ENCODE results near the gene FANCD2. TPM values are rescaled to one million over a fixed set of nuclear protein-coding genes. Genes with fewer than 3 reads are reported as not detected.
"Not testable (repeated sequence)": the region's sequence is repeated elsewhere in the genome, so short reads cannot be mapped to it uniquely, and the experiment has no call there.

FANCD2 gene
- total and polyA plus RNA-seq, 2 experiments from 2014 or later, result 61.5 to 71.6 TPM

GRCh38 chr3:10007126-10007782, 19.0 kb upstream of the FANCD2 start (continued):
- TF ChIP-seq CTCF (conservative IDR thresholded peaks at IDR 0.05; ENCODE audit: low read depth in 2 of 2) (no peak), EZH2phosphoT487 (IDR thresholded peaks at IDR 0.05; ENCODE audit: unreplicated experiment) (no peak)

GRCh38 chr3:10008216-10008587, 18.0 kb upstream of the FANCD2 start:
- not testable (repeated sequence) for H3K9me3 Mint-ChIP-seq; DNase-seq (ENCODE audit: low spot score); H3K79me2 ChIP-seq (replicated peaks; ENCODE audit: insufficient read depth); ATAC-seq; H2AFZ ChIP-seq; H3K27ac Mint-ChIP-seq; H3K9me2 ChIP-seq (ENCODE audit: insufficient read depth); H3F3A ChIP-seq (replicated peaks; ENCODE audit: low read depth); H3K36me3 Mint-ChIP-seq (ENCODE audit: low read depth); H3K36me3 ChIP-seq (ENCODE audit: insufficient read depth); H3K27ac ChIP-seq (ENCODE audit: low read depth); H3K27me3 ChIP-seq (ENCODE audit: insufficient read depth)
- H3K4me3 ChIP-seq, result peak overlapping the region; percentile 61
- H3K4me1 ChIP-seq (ENCODE audit: insufficient read depth), result peaks cover 12% of the 10 kb centered on the region; the same call in 1 of the 2 replicates
- Mint-ChIP-seq H3K4me3 (peak overlapping the region; percentile 70), H3K27me3 (ENCODE audit: insufficient read depth, low read depth, poor library complexity) (peaks cover 27% of the 10 kb centered on the region), H3K4me1 (peaks cover 26% of the 10 kb centered on the region)
- H3K4me2 ChIP-seq, result peak overlapping the region; percentile 82
- H4K20me1 ChIP-seq (replicated peaks; ENCODE audit: insufficient read depth), result peaks cover 23% of the 10 kb centered on the region

GRCh38 chr3:10008588-10009344, 17.5 kb upstream of the FANCD2 start:
- H2AFZ ChIP-seq, result no peak overlapping the region
- peaks cover 3% of the 10 kb centered on the region for H3K36me3 Mint-ChIP-seq (ENCODE audit: low read depth)

More at GRCh38 chr3:10008588-10009344, 17.5 kb upstream of the FANCD2 start:
- Histone ChIP-seq H3K4me1 (ENCODE audit: insufficient read depth) (peaks cover 12% of the 10 kb centered on the region; the same call in 1 of the 2 replicates), H3K79me2 (replicated peaks; ENCODE audit: insufficient read depth) (no peaks in the 10 kb centered on the region), H3K4me2 (peak overlapping the region; percentile 82), H3F3A (replicated peaks; ENCODE audit: low read depth) (no peaks in the 10 kb centered on the region), H3K36me3 (ENCODE audit: insufficient read depth) (no peaks in the 10 kb centered on the region), H3K27ac (ENCODE audit: low read depth) (no peak overlapping the region), H3K27me3 (ENCODE audit: insufficient read depth) (peaks cover 4% of the 10 kb centered on the region; the same call in 1 of the 2 replicates), H4K20me1 (replicated peaks; ENCODE audit: insufficient read depth) (peaks cover 23% of the 10 kb centered on the region), H3K4me3 (peak overlapping the region; percentile 61), H3K9me2 (ENCODE audit: insufficient read depth) (no peaks in the 10 kb centered on the region)
- Mint-ChIP-seq H3K4me1 (peaks cover 26% of the 10 kb centered on the region), H3K27ac (no peak overlapping the region), H3K9me3 (no peaks in the 10 kb centered on the region; the same call in 2 of the 3 replicates), H3K27me3 (ENCODE audit: insufficient read depth, low read depth, poor library complexity) (peaks cover 22% of the 10 kb centered on the region), H3K4me3 (peak overlapping the region; percentile 70)
- ATAC-seq, result peak; percentile 65
- peak; percentile 90 for DNase-seq (ENCODE audit: low spot score)
- TF ChIP-seq REST (IDR thresholded peaks at IDR 0.05; ENCODE audit: unreplicated experiment), result no peak
- TF ChIP-seq CREB1 (CRISPR knock-in tag; IDR thresholded peaks at IDR 0.05; ENCODE audit: low read depth), result peak; percentile 76
- 0 out of 2 replicates have a peak, but pooled peaks have one; percentile 30 for TF ChIP-seq POLR2AphosphoS5 (IDR thresholded peaks at IDR 0.05; ENCODE audit: low read depth)
- TF ChIP-seq ETS1 (IDR thresholded peaks at IDR 0.05), result no peak
